Thyroid gland (tissue), 4 donors: ENCODE data around the gene PGLYRP2.

Source experiments
- CTCF ChIP-seq, 6 experiments: fragments of 200-600 bp in 3 of 6; fragments of 450-650 bp in 3 of 6; sonication (generic) in 3 of 6; IDR thresholded peaks; one replicate each; pipeline ENCODE4 v1.5.1; 2016 to 2019; ENCODE audit warnings: antibody characterized with exemption in 6 of 6, mild to moderate bottlenecking in 2 of 6, inconsistent platforms in 1 of 6, moderate library complexity in 1 of 6
- POLR2A ChIP-seq, 2 donors: fragments of 450-650 bp; IDR thresholded peaks; one replicate each; pipeline ENCODE4 v1.6.1; 2017; ENCODE audit warnings: antibody characterized with exemption in 2 of 2, mild to moderate bottlenecking in 2 of 2, moderate library complexity in 1 of 2

GRCh38 chr19:15438124-15438496 lies 41.2 kb downstream of the PGLYRP2 start:
- TF ChIP-seq CTCF (IDR thresholded peaks at IDR 0.05) (no peak), POLR2A (IDR thresholded peaks at IDR 0.05) (no peak)
